Upper lobe of left lung (tissue), 6 donors: ENCODE measurements around the gene CACNA2D2. TPM values are rescaled to one million over a fixed set of nuclear protein-coding genes. Genes with fewer than 3 reads are reported as not detected.

Experiments
- ATAC-seq, 2 donors: fragments of 200-7000 bp; cut with Tn5 transposase; one replicate each; pipeline ENCODE4 v1.9.1; 2022; ENCODE audit warnings: mild to moderate bottlenecking in 2 of 2, moderate library complexity in 2 of 2; ENCODE audit not compliant: low FRiP score in 2 of 2
- DNase-seq, 2 donors: peaks; one replicate each; pipeline ENCODE4 v3.0.0-alpha.2; 2019 to 2020
- H3K27ac ChIP-seq, 4 donors: fragments of 200-600 bp; sonication (generic); one replicate each; pipeline ENCODE4 v1.5.1; 2016 to 2019
- H3K27me3 ChIP-seq, 4 donors: fragments of 200-600 bp; sonication (generic); one replicate each; pipeline ENCODE4 v1.5.1; 2017 to 2019
- H3K36me3 ChIP-seq, 4 donors: fragments of 200-600 bp; sonication (generic); one replicate each; pipeline ENCODE4 v1.5.1; 2016 to 2019
- H3K4me1 ChIP-seq, 4 donors: fragments of 200-600 bp; sonication (generic); one replicate each; pipeline ENCODE4 v1.5.1; 2018 to 2019
- H3K4me3 ChIP-seq, 4 donors: fragments of 200-600 bp; sonication (generic); one replicate each; pipeline ENCODE4 v1.5.1; 2017 to 2019; ENCODE audit warnings: mild to moderate bottlenecking in 2 of 4, moderate library complexity in 1 of 4
- H3K9me3 ChIP-seq, 4 donors: fragments of 200-600 bp; sonication (generic); one replicate each; pipeline ENCODE4 v1.5.1; 2018 to 2019
- CTCF ChIP-seq, 6 experiments: fragments of 450-650 bp in 4 of 6; fragments of 200-600 bp in 2 of 6; sonication (generic) in 2 of 6; IDR thresholded peaks; one replicate each; pipeline ENCODE4 v1.5.1; 2016 to 2019; ENCODE audit warnings: antibody characterized with exemption in 6 of 6
- EP300 ChIP-seq, 4 donors: sonication (generic); formaldehyde crosslinking; IDR thresholded peaks; one replicate each; pipeline ENCODE4 v1.5.1; 2017; ENCODE audit warnings: antibody characterized with exemption in 4 of 4, control low read depth in 2 of 4
- POLR2A ChIP-seq, 4 donors: fragments of 450-650 bp; IDR thresholded peaks; one replicate each; pipeline ENCODE4 v1.5.1; 2016 to 2017; ENCODE audit warnings: antibody characterized with exemption in 4 of 4, mild to moderate bottlenecking in 2 of 4
- POLR2AphosphoS5 ChIP-seq, 2 donors: sonication (generic); formaldehyde crosslinking; IDR thresholded peaks; one replicate each; pipeline ENCODE4 v1.5.1; 2017; ENCODE audit warnings: antibody characterized with exemption in 2 of 2
- WGBS, 2 donors: methylation state at CpG; one replicate each; pipeline ENCODE4 v1.1.5; 2017 to 2018; 5-methylcytosine and 5-hydroxymethylcytosine counted together
- total RNA-seq, 6 donors: library from RNA; depleted of rRNA in 4 of 6; stranded (reverse); fragments of >200 nt in 4 of 6; gene quantifications; one replicate each; pipeline versions ENCODE4 v1.1.0 to v1.2.1, GENCODE V29; 2016 to 2021
- donor health status: DM: no; HTN: no; CAD: no; lungs with moderate emphysema.
- donor health status: DM: no; HTN: yes; CAD: no; lungs with severe emphysema.

Gene CACNA2D2
- total RNA-seq, 6 donors from 2014 or later = 71.5 to 213 (median 113) TPM

- TF ChIP-seq POLR2AphosphoS5 (IDR thresholded peaks at IDR 0.05) = no peak
- no peak for ATAC-seq
- H3K27me3 ChIP-seq = no peaks in the 10 kb centered on the region
- no peak overlapping the region for H3K4me3 ChIP-seq
- H3K27ac ChIP-seq = no peak overlapping the region
- H3K36me3 ChIP-seq = no peaks in the 10 kb centered on the region
- DNase-seq = no peak
- no peaks in the 10 kb centered on the region for H3K4me1 ChIP-seq
- no peaks in the 10 kb centered on the region for H3K9me3 ChIP-seq
- WGBS, 2 donors = 74 to 84% methylated on average over 6 to 7 of the region's 9 CpGs
Measured at GRCh38 chr3:50523279-50523811, 19.9 kb upstream of the CACNA2D2 start.

GRCh38 chr3:50521572-50521971, 18.1 kb upstream of the CACNA2D2 start:
- Histone ChIP-seq H3K27me3 (no peaks in the 10 kb centered on the region), H3K36me3 (no peaks in the 10 kb centered on the region), H3K4me1 (peaks cover under 1 to 5% (median 3%) of the 10 kb centered on the region in 4 donors), H3K27ac (no peak overlapping the region), H3K4me3 (no peak overlapping the region), H3K9me3 (no peaks in the 10 kb centered on the region)
- TF ChIP-seq EP300 (IDR thresholded peaks at IDR 0.05) (no peak), POLR2AphosphoS5 (IDR thresholded peaks at IDR 0.05) (no peak), CTCF (IDR thresholded peaks at IDR 0.05) (no peak), POLR2A (IDR thresholded peaks at IDR 0.05) (no peak)
- DNase-seq (no peak), ATAC-seq (no peak)
- 83 to 93% methylated on average over 5 of the region's 5 CpGs for WGBS, 2 donors

GRCh38 chr3:50520849-50521248, 17.4 kb upstream of the CACNA2D2 start:
- DNase-seq (no peak), ATAC-seq (no peak)
- Histone ChIP-seq H3K36me3 (no peaks in the 10 kb centered on the region), H3K9me3 (no peaks in the 10 kb centered on the region), H3K27ac (no peak overlapping the region), H3K4me1 (peaks cover 8 to 12% (median 11%) of the 10 kb centered on the region in 4 donors), H3K4me3 (no peak overlapping the region), H3K27me3 (no peaks in the 10 kb centered on the region)
- 53 to 64% methylated on average over 3 of the region's 3 CpGs for WGBS, 2 donors
- TF ChIP-seq EP300 (IDR thresholded peaks at IDR 0.05) = no peak
- no peak for TF ChIP-seq POLR2A (IDR thresholded peaks at IDR 0.05)
- TF ChIP-seq CTCF (IDR thresholded peaks at IDR 0.05) = no peak
- no peak for TF ChIP-seq POLR2AphosphoS5 (IDR thresholded peaks at IDR 0.05)

- H3K27ac ChIP-seq = no peak overlapping the region
- no peaks in the 10 kb centered on the region for H3K27me3 ChIP-seq
- ATAC-seq (peak; percentile 62), DNase-seq (peak in 1 of 2 donors; percentile 72)
- H3K4me1 ChIP-seq = peaks cover 17 to 21% (median 18%) of the 10 kb centered on the region in 4 donors
- TF ChIP-seq CTCF (IDR thresholded peaks at IDR 0.05) = peak; percentile 80 to 91 (median 86)
- TF ChIP-seq POLR2AphosphoS5 (IDR thresholded peaks at IDR 0.05) = no peak
- no peak overlapping the region for H3K4me3 ChIP-seq
- 14 to 18% methylated on average over 7 of the region's 7 CpGs for WGBS, 2 donors
- no peaks in the 10 kb centered on the region for H3K36me3 ChIP-seq
- no peaks in the 10 kb centered on the region for H3K9me3 ChIP-seq
Measured at GRCh38 chr3:50519471-50520089, 16.1 kb upstream of the CACNA2D2 start.

GRCh38 chr3:50518436-50518835, 15.0 kb upstream of the CACNA2D2 start:
- H3K9me3 ChIP-seq = no peaks in the 10 kb centered on the region
- no peak for ATAC-seq
- H3K4me3 ChIP-seq = no peak overlapping the region
- no peaks in the 10 kb centered on the region for H3K36me3 ChIP-seq
- no peaks in the 10 kb centered on the region for H3K27me3 ChIP-seq
- no peak for DNase-seq
- 94 to 100% methylated on average over 2 to 7 of the region's 7 CpGs for WGBS, 2 donors
- TF ChIP-seq POLR2AphosphoS5 (IDR thresholded peaks at IDR 0.05) (no peak), CTCF (IDR thresholded peaks at IDR 0.05) (no peak), EP300 (IDR thresholded peaks at IDR 0.05) (no peak), POLR2A (IDR thresholded peaks at IDR 0.05) (no peak)
- H3K4me1 ChIP-seq = peaks cover 17 to 21% (median 18%) of the 10 kb centered on the region in 4 donors
- H3K27ac ChIP-seq = no peak overlapping the region
